Measurements from ENCODE around the gene MIER2. TPM values are rescaled to one million over a fixed set of nuclear protein-coding genes. Genes with fewer than 3 reads are reported as not detected.

The MIER2 gene
- total RNA-seq, 1 donor from 2014 or later = 39.4 TPM

- no peaks in the 10 kb centered on the region for H3K27me3 ChIP-seq (ENCODE audit: low read depth)
- no peaks in the 10 kb centered on the region for H3K9me3 ChIP-seq
- H3K36me3 ChIP-seq = peaks cover 80% of the 10 kb centered on the region
- TF ChIP-seq CTCF (IDR thresholded peaks at IDR 0.05) = no peak
- no peaks in the 10 kb centered on the region for H3K4me1 ChIP-seq
- H3K4me3 ChIP-seq = no peak overlapping the region
- ATAC-seq (peak in 1 of 2 donors; percentile 16), DNase-seq (no peak)
- no peak overlapping the region for H3K27ac ChIP-seq
- intact Hi-C loops (cut with DNase I) = no loop called here
These were observed 19.9 kb downstream of the MIER2 start for GRCh38 chr19:324716-325115.

- intact Hi-C loops (cut with DNase I) = no loop called here
- Histone ChIP-seq H3K27ac (no peak overlapping the region), H3K27me3 (ENCODE audit: low read depth) (no peaks in the 10 kb centered on the region), H3K9me3 (no peaks in the 10 kb centered on the region), H3K4me1 (no peaks in the 10 kb centered on the region), H3K4me3 (no peak overlapping the region), H3K36me3 (peaks cover 69% of the 10 kb centered on the region)
- TF ChIP-seq CTCF (IDR thresholded peaks at IDR 0.05) = no peak
- DNase-seq (no peak), ATAC-seq (no peak)
These were observed 22.0 kb downstream of the MIER2 start for GRCh38 chr19:322616-323015.

GRCh38 chr19:318509-318774 lies 26.2 kb downstream of the MIER2 start:
- intact Hi-C loops (cut with DNase I) = no loop called here
- Histone ChIP-seq H3K27me3 (ENCODE audit: low read depth) (no peaks in the 10 kb centered on the region), H3K4me3 (no peak overlapping the region), H3K36me3 (peaks cover 69% of the 10 kb centered on the region), H3K9me3 (no peaks in the 10 kb centered on the region), H3K4me1 (peaks cover 5% of the 10 kb centered on the region), H3K27ac (no peak overlapping the region)
- ATAC-seq = no peak
- no peak for TF ChIP-seq CTCF (IDR thresholded peaks at IDR 0.05)
- no peak for DNase-seq

GRCh38 chr19:317710-318508 lies 26.7 kb downstream of the MIER2 start:
- H3K27me3 ChIP-seq (ENCODE audit: low read depth) = no peaks in the 10 kb centered on the region
- no peak for ATAC-seq
- H3K27ac ChIP-seq = no peak overlapping the region
- TF ChIP-seq CTCF (IDR thresholded peaks at IDR 0.05) = no peak
- H3K4me1 ChIP-seq = peaks cover 6% of the 10 kb centered on the region
- no peak for DNase-seq
- H3K9me3 ChIP-seq = no peaks in the 10 kb centered on the region
- peaks cover 74% of the 10 kb centered on the region for H3K36me3 ChIP-seq
- H3K4me3 ChIP-seq = no peak overlapping the region
- intact Hi-C loops (cut with DNase I) = no loop called here

- Histone ChIP-seq H3K27ac (peak overlapping the region; percentile 22), H3K36me3 (peaks cover 69% of the 10 kb centered on the region), H3K4me1 (peaks cover 6% of the 10 kb centered on the region), H3K4me3 (no peak overlapping the region), H3K9me3 (no peaks in the 10 kb centered on the region), H3K27me3 (ENCODE audit: low read depth) (no peaks in the 10 kb centered on the region)
- ATAC-seq (no peak), DNase-seq (no peak)
- intact Hi-C loops (cut with DNase I) = no loop called here
- no peak for TF ChIP-seq CTCF (IDR thresholded peaks at IDR 0.05)
These were observed 28.8 kb downstream of the MIER2 start for GRCh38 chr19:315811-316210.

Measured in lower lobe of right lung (tissue), 2 donors.